Measurements from ENCODE around the gene CHGA.

The CHGA gene

DNA sequence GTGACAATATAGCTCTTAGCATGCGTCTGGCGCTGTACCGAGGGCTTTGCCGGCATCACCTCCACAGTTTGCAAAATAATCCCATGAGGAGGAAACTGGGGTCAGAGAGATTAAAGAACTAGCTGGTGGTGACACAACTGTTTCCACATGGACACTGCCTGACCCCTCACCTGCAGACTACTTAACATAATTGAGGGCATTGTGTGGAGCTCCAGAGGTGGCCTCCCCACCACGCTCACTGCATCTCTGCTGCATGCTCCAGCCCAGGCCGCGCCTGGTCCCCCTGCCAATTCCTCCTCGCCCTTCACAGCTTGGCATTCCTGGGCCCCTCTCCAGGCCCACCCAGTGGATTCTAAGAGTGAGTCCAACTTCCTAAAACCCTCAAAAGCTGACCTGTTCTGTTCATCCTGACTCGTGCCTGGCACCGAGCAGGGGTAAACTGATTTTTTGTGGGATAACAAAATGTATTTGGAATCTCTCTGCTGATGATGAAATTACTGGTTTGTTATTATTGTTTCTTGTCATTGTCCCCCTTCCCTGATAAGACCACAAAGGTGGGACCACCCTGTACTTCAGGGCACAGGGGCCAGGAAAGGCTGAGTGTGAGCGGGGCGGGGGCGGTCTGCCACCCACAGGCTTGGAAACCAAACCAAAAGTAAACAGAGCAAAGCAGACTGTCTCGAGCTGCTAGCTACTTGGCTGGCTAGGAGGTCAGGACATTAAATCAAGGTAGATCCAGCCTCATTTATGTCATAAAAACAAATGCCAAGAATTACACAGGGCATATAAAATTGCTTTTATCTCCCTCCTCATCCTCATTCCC is 40.6 kb downstream of the CHGA start:
- DNase-seq = no peak

DNA sequence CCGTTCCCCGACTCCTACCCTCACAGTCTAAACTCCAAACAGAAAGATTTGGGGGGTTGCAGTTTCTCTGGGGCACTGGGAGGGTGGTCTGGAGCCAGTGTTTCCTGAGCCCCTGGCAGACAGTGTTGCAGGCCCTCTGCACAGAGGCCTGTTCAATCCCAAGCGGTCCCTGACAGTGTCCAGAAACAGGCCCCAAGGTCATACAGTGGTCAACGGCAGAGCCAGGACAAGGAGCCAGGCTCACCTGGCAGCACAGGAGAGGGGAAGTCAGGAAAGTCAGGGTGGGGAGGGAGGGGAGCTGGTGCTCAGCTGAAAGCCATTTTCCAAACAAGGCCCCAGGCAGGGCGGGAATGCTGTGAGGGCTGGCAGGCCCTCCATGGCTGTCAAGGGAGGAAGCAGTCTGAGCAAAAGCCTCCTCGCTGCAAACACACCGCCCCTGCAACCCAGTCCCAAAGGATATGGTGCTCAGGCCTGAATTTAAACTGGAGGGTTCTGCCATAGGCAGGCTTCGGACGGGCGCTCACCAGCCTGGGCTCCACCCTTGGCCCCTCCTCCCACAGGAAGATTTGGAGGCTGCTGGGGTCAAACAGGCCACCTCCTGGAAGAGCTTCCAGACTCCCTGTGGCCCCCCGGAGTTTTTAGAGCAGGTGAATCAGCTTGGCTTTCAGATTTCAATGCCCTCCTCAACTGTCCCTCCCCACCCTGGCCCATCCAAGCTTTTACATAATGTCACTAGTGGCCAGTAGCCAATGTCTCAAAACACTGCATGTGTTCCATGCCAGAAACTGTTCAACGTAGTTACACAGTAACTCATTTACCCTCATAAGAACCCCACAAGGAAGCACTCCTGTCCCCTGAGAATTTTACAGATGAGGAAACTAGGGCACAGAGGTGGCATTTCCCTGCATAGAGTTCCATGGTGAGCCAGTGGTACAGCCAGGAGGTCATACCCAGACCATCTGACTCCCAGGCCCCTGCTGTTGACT is 41.5 kb downstream of the CHGA start:
- no peak for DNase-seq

- DNase-seq = no peak
Observed at GRCh38 chr14:92965281-92965680, 42.3 kb downstream of the CHGA start.

- no peak for DNase-seq
Observed at GRCh38 chr14:92967346-92967926, 44.5 kb downstream of the CHGA start.

DNA sequence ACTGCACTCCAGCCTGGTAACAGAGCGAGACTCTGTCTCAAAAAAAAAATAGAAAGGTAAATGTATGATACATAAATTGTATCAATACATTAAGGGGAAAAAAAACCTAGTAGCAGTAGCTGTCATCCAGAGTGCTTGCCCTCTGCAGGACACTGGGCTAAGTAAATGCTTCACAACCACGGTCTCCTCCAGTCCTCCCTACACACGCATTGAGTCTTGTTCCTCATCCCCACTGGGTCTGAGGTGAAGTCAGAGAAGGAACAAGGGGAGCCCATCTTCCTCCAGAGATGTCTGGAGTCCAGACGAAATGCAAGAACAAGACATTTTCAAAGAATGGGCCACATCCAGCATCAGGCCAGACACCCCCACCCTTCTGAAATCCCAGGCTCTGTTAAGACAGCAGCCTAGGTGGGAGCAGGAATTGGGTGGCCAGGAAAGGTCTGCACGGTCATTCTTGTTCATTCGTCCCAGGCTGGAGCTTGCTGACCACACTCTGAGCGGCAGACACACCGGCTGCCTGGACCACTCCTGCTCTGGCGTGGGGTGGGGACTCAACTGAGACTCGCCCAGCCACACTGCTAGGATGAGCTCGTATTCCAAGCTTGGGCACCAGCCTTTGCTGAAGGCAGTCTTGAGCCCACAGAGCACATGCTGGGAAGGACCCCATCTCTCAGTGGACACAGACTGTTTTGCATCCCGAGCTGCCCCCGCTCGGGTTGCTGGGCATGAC is 45.5 kb downstream of the CHGA start:
- no peak for DNase-seq

- no peak for DNase-seq
Observed at GRCh38 chr14:92969430-92969829, 46.5 kb downstream of the CHGA start.

DNA sequence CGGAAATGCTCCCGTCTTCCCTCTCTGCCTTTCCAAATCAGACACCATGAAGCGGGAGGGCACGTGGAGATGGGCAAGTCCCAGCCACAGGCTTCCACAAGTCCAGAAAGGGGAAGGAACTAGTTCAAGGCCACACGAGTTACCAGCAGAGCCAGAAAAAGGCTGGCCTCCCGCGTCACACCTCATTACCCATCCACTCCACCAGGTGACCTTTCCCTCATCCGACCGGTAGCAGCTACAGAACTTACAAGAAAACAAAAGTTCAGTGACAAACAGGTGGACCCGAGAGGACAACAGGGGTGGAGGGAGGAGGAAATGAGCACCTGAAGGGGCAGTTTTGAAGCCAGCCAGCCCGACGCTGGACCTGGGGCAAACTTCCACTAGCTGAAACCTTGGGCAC is 46.9 kb downstream of the CHGA start:
- no peak for DNase-seq

DNA sequence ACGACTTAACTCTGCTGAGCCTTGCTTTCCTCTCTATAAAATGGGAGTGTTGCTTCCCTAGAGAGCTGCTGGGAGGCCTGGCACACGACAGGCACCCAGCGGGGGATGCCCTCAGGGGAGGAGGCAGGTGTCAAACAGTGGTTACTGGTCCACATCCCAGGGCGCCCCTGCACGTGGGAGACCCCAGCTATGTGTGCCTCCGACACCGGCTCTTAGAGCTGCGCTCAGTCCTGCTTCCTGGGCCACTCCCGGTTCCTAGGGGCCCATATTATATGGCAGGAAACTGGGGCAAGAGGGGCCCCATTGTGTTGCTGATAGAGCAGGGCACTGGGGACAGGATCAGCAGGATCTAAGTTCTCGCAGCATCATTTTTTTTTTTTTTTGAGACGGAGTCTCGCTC is 47.3 kb downstream of the CHGA start:
- DNase-seq = no peak

- DNase-seq = no peak
Observed at GRCh38 chr14:92971601-92972180, 48.7 kb downstream of the CHGA start.

DNA sequence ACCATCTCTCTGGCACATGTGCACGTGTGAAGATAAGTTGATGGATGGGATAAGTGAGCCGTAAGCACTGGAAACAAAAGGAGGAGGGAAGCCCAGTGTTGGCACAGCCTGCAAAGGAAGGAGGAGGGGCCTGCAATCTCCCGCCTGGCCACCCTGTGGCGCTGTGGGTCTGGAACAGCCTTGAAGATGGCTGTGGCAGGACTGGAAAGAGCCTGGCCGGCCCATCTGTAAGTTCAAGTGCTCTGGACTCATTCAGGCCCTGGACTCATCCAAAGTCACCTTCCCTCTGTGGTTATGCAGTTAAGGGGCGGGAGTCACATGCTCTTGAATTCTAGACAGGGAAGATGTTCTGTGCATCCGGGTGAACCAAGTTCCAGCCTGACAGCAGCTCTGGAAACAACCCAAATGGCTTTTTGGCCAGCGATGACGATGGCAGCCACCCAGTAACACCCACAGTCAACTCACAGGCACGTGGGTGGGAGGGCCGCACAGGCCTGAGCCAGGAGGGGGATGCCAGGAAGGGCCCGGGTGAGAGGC is 50.4 kb downstream of the CHGA start:
- DNase-seq = no peak

- no peak for DNase-seq
Observed at GRCh38 chr14:92973798-92974372, 50.9 kb downstream of the CHGA start.

DNA sequence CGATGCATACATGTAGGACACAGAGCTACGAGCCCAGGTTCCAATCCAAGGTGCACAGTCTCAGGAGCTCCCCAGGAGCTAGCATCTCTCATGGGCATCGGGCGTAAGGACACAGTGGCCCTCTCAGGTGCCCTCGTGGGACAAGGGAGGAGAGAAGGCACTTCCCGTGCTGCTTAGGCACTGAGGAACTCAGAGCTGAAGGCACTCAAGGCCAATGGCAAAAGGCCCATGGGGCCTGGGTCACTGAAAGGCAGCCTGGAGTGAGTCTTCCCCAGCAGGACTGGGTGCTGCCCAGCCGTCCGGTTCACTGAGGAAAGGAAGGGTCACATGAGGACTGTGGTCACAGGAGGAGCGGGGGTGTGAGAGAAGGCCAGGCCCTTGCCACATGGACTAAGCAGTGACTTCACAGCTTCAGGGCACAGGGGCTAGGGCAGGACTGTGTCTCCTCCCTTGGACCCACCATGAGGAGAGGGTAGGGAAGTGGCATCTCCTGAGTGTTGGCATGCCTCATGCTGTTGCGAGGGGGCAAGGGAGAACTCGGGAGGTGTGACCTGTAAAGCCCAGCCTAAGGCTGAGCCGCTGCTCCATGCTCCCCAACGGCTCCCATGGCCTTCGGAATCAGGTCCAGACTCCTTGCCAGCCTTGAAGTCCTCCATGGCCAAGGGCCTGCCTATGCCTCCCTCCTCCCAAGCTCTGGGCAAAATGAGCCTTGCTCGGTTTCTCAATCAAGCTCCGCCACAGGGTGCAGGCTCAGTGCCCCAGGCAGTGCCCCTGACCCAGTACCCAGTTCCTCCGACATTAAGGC is 51.8 kb downstream of the CHGA start:
- DNase-seq = no peak

DNA sequence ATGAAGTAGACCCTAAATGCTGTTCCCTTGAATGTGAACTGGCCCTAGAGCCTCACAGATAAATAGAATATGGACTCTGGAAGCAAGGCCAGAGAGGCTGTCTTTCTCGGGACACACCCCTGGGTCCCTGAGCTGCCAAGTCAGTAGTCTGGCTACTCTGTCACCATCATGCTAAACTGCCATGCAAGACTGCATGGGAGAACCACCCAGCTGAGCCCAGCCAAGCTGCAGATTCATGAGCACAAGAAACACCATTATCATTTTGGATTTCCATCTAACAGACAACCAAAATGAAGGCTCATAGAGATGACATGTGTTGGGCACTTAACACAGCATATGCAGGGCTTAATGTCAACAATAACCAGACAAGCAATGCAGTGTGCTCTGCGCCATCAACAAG is 53.3 kb downstream of the CHGA start:
- no peak for DNase-seq

DNA sequence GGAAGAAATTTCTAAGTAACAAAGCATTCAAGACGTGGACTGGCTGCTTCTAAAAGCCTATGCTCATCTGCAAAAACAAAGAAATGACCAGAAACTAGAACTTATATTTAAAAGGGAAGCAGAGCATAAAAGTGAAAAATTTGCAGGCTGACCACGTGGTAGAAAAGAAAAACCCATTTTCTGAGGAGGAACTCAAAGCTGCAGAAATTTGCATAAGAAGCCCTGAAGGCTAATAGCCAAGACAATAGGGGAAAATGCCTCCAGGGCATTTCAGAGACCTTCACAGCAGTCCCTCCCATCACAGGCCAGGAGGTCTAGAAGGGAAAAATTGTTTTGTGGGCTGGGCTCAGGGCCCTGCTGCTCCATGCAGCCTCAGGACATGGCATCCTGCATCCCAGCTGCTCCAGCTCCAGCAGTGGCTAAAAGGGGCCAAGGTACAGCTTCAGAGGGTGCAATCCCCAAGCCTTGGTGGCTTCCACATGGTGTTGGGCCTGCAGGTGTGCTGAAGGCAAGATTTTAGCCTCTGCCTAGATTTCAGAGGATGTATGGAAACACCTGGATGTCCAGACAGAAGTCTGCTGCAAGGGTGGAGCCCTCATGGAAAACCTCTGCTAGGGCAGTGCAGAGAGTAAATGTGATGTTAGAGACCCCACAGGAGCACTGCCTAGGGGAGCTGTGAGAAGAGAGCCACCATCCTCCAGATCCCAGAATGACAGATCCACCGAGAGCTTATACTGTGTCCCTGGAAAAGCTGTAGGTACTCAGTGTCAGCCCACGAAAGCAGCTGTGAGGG is 55.5 kb downstream of the CHGA start:
- no peak for DNase-seq

DNA sequence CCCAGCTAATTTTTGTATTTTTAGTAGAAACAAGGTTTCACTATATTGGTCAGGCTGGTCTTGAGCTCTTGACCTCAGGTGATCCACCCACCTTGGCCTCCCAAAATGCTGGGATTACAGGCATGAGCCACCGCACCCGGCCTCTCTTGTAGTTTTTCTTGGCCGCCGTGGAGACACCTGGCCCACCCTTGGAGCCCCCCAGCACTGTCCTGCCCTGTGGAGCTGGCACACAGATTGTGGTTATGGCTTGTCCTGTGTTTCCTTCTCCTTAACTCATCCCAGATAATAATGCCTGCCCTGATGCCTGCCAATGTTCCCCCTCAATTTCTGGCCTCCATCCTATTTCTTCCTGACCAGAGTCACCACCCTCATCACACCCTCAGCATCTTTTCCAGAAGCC is 57.9 kb downstream of the CHGA start:
- DNase-seq = no peak

GRCh38 chr14:92981726-92982125 is 58.8 kb downstream of the CHGA start:
- DNase-seq = no peak

DNA sequence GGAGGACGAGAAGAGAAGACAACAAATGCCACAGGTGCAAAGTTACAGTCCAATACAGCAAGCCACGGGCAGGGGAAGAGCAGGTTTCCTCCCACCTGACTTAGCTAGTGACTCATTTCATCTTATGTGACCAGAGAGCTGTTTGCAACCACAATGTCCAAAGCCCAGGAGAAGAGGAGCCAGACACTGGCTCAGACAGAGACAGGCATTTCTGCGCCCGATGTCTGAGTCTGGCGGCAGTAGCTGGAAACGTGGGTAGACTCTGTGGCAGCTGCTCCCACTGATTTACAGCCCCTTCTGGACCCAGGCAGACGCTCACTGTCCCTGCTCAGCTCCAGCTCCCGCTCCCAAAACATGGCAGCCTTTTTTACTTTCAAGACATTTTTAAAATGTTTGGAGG is 60.0 kb downstream of the CHGA start:
- no peak for DNase-seq

GRCh38 chr14:92984082-92984788 is 61.3 kb downstream of the CHGA start:
- no peak for DNase-seq

Data from activated CD4-positive, CD25-positive, alpha-beta regulatory T cell (primary cell).